Fibroblast of pulmonary artery (primary cell): ENCODE data around the gene HIBCH.

Source experiments
- DNase-seq: peaks from one replicate; pipeline ENCODE4 v3.0.0-alpha.2; 2010; ENCODE audit warnings: low read depth
- H3K4me3 ChIP-seq: replicated peaks from 2 replicates; pipeline ENCODE4 v1.5.1; 2011; ENCODE audit warnings: low read depth, mild to moderate bottlenecking, control low read depth, low read length, moderate library complexity
- CTCF ChIP-seq: IDR thresholded peaks from 2 replicates; pipeline ENCODE4 v1.5.1; 2011; ENCODE audit warnings: mild to moderate bottlenecking, control low read depth, low read length, inconsistent platforms; ENCODE audit errors: missing control alignments

HIBCH gene

GRCh38 chr2:190200603-190201002, 119.0 kb downstream of the HIBCH start:
- H3K4me3 ChIP-seq: no peak overlapping the region
- TF ChIP-seq CTCF: no peak
- DNase-seq: no peak

GRCh38 chr2:190199530-190199929, 120.1 kb downstream of the HIBCH start:
- no peak overlapping the region for H3K4me3 ChIP-seq
- TF ChIP-seq CTCF: no peak
- no peak for DNase-seq

GRCh38 chr2:190199109-190199508, 120.5 kb downstream of the HIBCH start:
- no peak for DNase-seq
- no peak overlapping the region for H3K4me3 ChIP-seq
- no peak for TF ChIP-seq CTCF

- no peak for TF ChIP-seq CTCF
- DNase-seq: no peak
- no peak overlapping the region for H3K4me3 ChIP-seq
Observed at GRCh38 chr2:190197143-190197720, 122.4 kb downstream of the HIBCH start.

- DNase-seq: no peak
- H3K4me3 ChIP-seq: no peak overlapping the region
- no peak for TF ChIP-seq CTCF
Observed at GRCh38 chr2:190190507-190191162, 129.0 kb downstream of the HIBCH start.

- no peak overlapping the region for H3K4me3 ChIP-seq
- DNase-seq: no peak
- TF ChIP-seq CTCF: no peak
Observed at GRCh38 chr2:190188289-190188688, 131.3 kb downstream of the HIBCH start.

- no peak overlapping the region for H3K4me3 ChIP-seq
- no peak for DNase-seq
- TF ChIP-seq CTCF: no peak
Observed at GRCh38 chr2:190186238-190186637, 133.4 kb downstream of the HIBCH start.
